Fibroblast of villous mesenchyme (primary cell): ENCODE results near the gene GRIN2A. TPM values are rescaled to one million over a fixed set of nuclear protein-coding genes. Genes with fewer than 3 reads are reported as not detected.
A peak's percentile ranks its signal among the peaks of the same experiment; 100 is the strongest.

Experiments used
- DNase-seq: peaks from one replicate; pipeline ENCODE4 v3.0.0-alpha.2; 2010; ENCODE audit warnings: low read depth
- H3K4me3 ChIP-seq: 2 replicates; pipeline ENCODE4 v1.5.1; 2011; ENCODE audit warnings: low read depth, mild to moderate bottlenecking, low read length
- CTCF ChIP-seq: IDR thresholded peaks from 2 replicates; pipeline ENCODE4 v1.5.1; 2012; ENCODE audit warnings: low read depth, mild to moderate bottlenecking, low read length; ENCODE audit not compliant: insufficient read depth
- total RNA-seq: library from RNA; depleted of rRNA; stranded (reverse); fragments of >200 nt; gene quantifications from 2 replicates; pipeline ENCODE4 v1.2.3, GENCODE V29; 2012

GRIN2A gene
- total RNA-seq, 1 donor, result 1.3 TPM

- H3K4me3 ChIP-seq, result no peak overlapping the region
- no peak for DNase-seq
- no peak for TF ChIP-seq CTCF
Measured at GRCh38 chr16:9801651-9802050, 380.6 kb downstream of the GRIN2A start.

- no peak for TF ChIP-seq CTCF
- no peak overlapping the region for H3K4me3 ChIP-seq
- DNase-seq, result peak; percentile 3
Measured at GRCh38 chr16:9800186-9800738, 382.0 kb downstream of the GRIN2A start.

GRCh38 chr16:9798952-9799580 lies 383.2 kb downstream of the GRIN2A start:
- H3K4me3 ChIP-seq, result no peak overlapping the region
- no peak for TF ChIP-seq CTCF
- DNase-seq, result no peak

- no peak for DNase-seq
- TF ChIP-seq CTCF, result no peak
- no peak overlapping the region for H3K4me3 ChIP-seq
Measured at GRCh38 chr16:9798474-9798873, 383.8 kb downstream of the GRIN2A start.

DNA sequence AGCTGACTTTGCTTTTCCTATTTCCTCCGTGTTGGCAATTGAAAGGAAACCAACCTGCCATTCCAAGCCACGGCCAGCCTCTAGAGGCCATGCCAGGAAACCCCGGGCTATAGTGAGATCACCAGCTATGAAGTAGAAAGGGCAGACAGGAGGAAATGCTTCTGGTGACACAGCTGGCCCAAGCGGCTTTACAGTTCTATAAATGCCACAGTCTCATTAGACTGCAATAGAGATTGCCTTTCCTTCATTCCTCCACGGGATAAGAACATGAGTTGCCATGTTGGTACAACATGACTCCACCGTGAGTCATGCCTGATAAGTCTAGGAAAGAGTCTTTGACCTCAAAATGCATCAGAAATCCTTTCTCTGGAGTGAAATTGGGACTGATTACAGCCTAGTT lies 384.9 kb downstream of the GRIN2A start:
- H3K4me3 ChIP-seq, result no peak overlapping the region
- no peak for DNase-seq
- no peak for TF ChIP-seq CTCF

DNA sequence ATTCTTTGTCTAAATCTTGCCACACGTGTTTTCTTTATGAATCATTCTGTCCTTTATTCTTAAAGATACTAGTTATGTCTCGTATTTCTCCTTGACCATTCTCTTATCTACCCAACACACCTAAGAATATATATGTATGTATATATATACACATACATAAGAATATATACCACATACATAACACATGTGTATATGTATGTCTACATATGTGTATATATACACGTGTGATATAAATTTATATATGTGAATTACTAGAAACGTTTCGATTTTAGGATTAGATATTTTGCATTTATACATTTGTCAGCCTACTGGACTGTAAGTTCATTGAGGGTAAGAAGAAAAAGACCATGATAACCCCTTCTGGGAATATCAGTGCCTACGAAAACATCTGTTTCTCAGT lies 388.6 kb downstream of the GRIN2A start:
- no peak for TF ChIP-seq CTCF
- H3K4me3 ChIP-seq, result no peak overlapping the region
- no peak for DNase-seq

DNA sequence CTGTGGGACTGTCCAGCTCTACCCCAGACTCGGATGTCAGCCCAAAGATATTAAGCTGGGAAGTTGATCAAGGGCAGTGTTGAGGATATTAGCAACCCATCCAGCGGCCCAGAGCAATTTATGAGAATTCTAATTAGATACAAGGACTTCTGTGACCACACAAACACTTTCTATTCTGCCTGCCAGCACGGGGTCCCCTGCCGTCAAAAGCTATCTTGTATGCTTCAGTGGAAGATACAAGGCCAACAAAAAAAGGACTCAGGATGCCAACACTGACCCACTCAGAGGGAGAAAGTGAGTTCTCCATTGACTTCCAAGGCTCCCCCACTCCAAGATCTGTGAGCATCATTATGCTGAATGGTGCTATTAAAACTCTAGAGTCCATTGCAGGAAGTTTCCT lies 390.7 kb downstream of the GRIN2A start:
- no peak for DNase-seq
- no peak for TF ChIP-seq CTCF
- H3K4me3 ChIP-seq, result no peak overlapping the region
